Stimulated activated effector memory CD8-positive, alpha-beta T cell treated with anti-CD3 and anti-CD28 coated beads, Interleukin-12 subunit alpha, Interleukin-12 subunit beta, amount 100 ng/mL, for 72 hours (primary cell): ENCODE results near the gene DDIT4.
"Not testable (repeated sequence)": the region's sequence is repeated elsewhere in the genome, so short reads cannot be mapped to it uniquely, and the experiment has no call there.

ENCODE experiments used
- ATAC-seq: fragments of 150-1000 bp; cut with Tn5 transposase; 2 replicates; pipeline ENCODE4 v1.10.0; 2021
- DNase-seq, 2 donors: peaks; one replicate each; pipeline ENCODE4 v3.0.0; 2021 to 2022; ENCODE audit warnings: low spot score in 2 of 2
- H3K27ac Mint-ChIP-seq: one replicate; pipeline ENCODE4 v1.8.0; 2022; ENCODE audit warnings: mild to moderate bottlenecking, mixed read lengths
- H3K36me3 Mint-ChIP-seq: one replicate; pipeline ENCODE4 v1.8.0; 2022; ENCODE audit warnings: mild to moderate bottlenecking, mixed read lengths
- H3K4me1 Mint-ChIP-seq: one replicate; pipeline ENCODE4 v1.8.0; 2022; ENCODE audit warnings: mixed read lengths
- H3K4me3 Mint-ChIP-seq: one replicate; pipeline ENCODE4 v1.8.0; 2022; ENCODE audit warnings: mild to moderate bottlenecking, mixed read lengths
- H3K9me3 Mint-ChIP-seq: one replicate; pipeline ENCODE4 v1.8.0; 2022; ENCODE audit warnings: mixed read lengths

Gene DDIT4

DNA sequence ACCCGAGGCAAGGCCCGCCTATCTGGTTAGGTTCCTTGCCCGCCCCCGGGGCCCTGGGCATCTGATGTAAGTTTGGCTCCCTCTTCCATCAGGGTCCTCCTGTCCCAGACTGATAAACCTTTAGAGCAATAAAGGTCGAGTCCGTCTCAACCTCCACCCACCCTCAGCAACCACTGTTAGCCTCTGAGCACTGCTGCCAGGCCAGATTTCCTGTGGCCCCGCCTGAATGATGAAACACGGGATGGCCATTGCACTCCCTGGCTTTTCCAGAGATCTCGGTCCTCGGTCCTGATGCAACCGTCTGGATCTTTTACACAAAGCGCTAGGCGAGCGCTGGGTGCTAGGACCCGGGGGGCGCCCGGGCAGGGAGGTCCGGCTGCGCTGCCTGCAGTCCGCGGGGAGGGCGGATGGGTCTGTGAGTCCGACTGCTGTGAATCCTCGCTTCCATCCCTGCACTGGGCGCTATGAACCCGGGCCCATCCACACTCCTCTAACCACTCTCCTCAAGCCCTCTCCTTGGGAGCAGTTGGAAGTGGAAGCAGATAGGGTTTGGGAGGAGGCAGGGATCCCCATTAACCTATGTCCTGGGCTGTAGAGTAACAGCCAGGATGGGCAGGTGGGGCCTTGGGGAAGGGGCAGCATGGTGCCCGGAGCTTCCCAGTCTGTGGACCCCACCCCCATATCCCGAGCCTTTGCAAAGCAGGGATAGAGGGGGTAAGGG, 875 bp upstream of the DDIT4 start:
- peak overlapping the region; percentile 97 for H3K4me3 Mint-ChIP-seq
- DNase-seq, result peak in 1 of 2 donors; percentile 85
- H3K9me3 Mint-ChIP-seq, result no peaks in the 10 kb centered on the region
- peak overlapping the region; percentile 98 for H3K27ac Mint-ChIP-seq
- peaks cover 52% of the 10 kb centered on the region for H3K36me3 Mint-ChIP-seq
- peak; percentile 12 for ATAC-seq
- peaks cover 54% of the 10 kb centered on the region for H3K4me1 Mint-ChIP-seq

DNA sequence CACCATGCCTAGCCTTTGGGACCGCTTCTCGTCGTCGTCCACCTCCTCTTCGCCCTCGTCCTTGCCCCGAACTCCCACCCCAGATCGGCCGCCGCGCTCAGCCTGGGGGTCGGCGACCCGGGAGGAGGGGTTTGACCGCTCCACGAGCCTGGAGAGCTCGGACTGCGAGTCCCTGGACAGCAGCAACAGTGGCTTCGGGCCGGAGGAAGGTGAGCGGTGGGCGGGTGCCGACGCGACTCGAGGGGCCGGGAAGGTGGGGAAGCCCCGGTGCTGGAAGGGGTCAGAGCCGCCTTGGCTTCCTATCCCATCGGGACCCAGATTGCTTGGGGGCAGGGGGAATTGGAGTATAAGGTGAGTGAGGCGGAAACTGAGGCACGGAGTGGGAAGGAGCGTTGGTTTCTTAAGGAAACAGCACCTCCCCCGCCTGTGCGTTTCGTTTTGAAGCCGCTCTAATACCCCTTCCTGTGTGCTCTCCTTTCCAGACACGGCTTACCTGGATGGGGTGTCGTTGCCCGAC, 547 bp downstream of the DDIT4 start:
- Mint-ChIP-seq H3K36me3 (peaks cover 52% of the 10 kb centered on the region), H3K4me3 (peak overlapping the region; percentile 97), H3K4me1 (peaks cover 62% of the 10 kb centered on the region), H3K9me3 (no peaks in the 10 kb centered on the region), H3K27ac (peak overlapping the region; percentile 98)
- peak; percentile 0 for ATAC-seq
- DNase-seq, result no peak

DNA sequence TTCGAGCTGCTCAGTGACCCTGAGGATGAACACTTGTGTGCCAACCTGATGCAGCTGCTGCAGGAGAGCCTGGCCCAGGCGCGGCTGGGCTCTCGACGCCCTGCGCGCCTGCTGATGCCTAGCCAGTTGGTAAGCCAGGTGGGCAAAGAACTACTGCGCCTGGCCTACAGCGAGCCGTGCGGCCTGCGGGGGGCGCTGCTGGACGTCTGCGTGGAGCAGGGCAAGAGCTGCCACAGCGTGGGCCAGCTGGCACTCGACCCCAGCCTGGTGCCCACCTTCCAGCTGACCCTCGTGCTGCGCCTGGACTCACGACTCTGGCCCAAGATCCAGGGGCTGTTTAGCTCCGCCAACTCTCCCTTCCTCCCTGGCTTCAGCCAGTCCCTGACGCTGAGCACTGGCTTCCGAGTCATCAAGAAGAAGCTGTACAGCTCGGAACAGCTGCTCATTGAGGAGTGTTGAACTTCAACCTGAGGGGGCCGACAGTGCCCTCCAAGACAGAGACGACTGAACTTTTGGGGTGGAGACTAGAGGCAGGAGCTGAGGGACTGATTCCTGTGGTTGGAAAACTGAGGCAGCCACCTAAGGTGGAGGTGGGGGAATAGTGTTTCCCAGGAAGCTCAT, 1.1 kb downstream of the DDIT4 start:
- H3K36me3 Mint-ChIP-seq, result peaks cover 52% of the 10 kb centered on the region
- H3K9me3 Mint-ChIP-seq, result no peaks in the 10 kb centered on the region
- H3K4me1 Mint-ChIP-seq, result peaks cover 67% of the 10 kb centered on the region
- H3K4me3 Mint-ChIP-seq, result peak overlapping the region; percentile 97
- ATAC-seq (peak; percentile 31), DNase-seq (peak; percentile 62 to 86)
- peak overlapping the region; percentile 98 for H3K27ac Mint-ChIP-seq

DNA sequence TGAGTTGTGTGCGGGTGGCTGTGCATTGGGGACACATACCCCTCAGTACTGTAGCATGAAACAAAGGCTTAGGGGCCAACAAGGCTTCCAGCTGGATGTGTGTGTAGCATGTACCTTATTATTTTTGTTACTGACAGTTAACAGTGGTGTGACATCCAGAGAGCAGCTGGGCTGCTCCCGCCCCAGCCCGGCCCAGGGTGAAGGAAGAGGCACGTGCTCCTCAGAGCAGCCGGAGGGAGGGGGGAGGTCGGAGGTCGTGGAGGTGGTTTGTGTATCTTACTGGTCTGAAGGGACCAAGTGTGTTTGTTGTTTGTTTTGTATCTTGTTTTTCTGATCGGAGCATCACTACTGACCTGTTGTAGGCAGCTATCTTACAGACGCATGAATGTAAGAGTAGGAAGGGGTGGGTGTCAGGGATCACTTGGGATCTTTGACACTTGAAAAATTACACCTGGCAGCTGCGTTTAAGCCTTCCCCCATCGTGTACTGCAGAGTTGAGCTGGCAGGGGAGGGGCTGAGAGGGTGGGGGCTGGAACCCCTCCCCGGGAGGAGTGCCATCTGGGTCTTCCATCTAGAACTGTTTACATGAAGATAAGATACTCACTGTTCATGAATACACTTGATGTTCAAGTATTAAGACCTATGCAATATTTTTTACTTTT, 1.8 kb downstream of the DDIT4 start:
- Mint-ChIP-seq H3K36me3 (peaks cover 52% of the 10 kb centered on the region), H3K4me1 (peaks cover 65% of the 10 kb centered on the region), H3K4me3 (peak overlapping the region; percentile 97), H3K27ac (peak overlapping the region; percentile 98), H3K9me3 (no peaks in the 10 kb centered on the region)
- ATAC-seq (peak; percentile 2), DNase-seq (no peak)

DNA sequence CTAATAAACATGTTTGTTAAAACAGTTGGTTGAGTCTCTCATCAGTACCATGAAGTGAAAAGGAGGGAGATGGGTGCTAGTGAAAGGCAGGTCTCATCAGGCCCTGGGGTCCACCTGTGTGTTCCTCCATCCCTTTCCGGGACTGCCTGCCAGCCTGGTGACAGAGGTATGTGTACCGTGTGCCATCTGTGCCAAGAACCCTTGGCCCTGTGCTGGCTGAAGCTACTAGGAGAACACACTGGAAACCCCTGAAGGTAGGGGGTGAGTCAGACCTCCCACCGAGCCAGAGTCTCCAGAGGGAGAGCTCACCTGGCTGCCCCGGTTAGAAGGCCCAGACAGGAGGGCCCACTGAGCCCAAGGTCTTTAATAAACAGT, 2.3 kb downstream of the DDIT4 start:
- Mint-ChIP-seq H3K27ac (peak overlapping the region; percentile 98), H3K36me3 (peaks cover 52% of the 10 kb centered on the region), H3K4me3 (peak overlapping the region; percentile 97), H3K9me3 (no peaks in the 10 kb centered on the region), H3K4me1 (peaks cover 60% of the 10 kb centered on the region)
- DNase-seq, result peak in 1 of 2 donors; percentile 68
- peak; percentile 6 for ATAC-seq

DNA sequence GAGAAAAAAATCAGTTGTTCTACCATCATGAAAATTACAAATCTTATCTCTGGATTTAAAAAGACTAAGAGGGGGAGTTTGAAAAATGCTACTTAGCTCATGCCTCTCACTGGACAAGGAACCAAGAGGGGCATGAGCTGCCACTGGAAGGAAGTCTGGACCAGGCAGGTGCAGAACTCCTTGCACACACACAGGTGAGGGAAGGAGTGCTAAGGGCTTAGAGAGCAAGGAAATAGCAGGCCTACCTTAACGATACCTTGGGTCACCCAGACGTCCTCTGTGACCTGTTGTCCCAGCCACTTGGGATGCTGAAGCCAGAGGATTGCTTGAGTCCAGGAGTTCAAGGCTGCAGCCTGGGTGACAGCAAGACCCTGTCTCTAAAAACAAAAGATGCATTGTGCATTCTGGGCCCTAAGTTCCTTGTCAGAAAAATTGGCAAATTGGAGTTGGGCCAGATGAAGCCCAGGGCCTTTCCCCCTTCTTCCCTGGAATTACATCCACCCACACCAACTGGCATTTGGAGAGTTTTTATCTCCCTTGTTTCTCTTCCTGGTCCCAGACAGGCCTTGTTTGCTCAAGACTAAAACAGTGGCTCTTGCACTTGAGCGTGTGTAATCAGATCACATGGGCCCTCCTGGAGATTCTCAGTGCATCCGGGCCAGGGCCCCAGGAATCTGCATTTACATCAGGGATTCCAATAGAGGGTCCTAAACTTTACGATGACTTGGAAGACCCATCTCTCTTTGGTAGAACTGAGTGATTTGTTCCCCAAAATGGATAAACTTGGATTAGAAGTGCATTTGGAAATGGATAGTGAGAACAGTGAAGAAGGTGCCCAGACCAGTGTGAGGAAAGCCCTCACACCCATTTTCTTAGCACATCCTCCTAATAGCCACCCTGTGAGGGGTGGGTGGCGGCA, 3.0 kb downstream of the DDIT4 start:
- peaks cover 52% of the 10 kb centered on the region for H3K36me3 Mint-ChIP-seq
- DNase-seq (no peak), ATAC-seq (no peak)
- peak overlapping the region; percentile 97 for H3K4me3 Mint-ChIP-seq
- no peaks in the 10 kb centered on the region for H3K9me3 Mint-ChIP-seq
- H3K27ac Mint-ChIP-seq, result peak overlapping the region; percentile 98
- peaks cover 58% of the 10 kb centered on the region for H3K4me1 Mint-ChIP-seq

DNA sequence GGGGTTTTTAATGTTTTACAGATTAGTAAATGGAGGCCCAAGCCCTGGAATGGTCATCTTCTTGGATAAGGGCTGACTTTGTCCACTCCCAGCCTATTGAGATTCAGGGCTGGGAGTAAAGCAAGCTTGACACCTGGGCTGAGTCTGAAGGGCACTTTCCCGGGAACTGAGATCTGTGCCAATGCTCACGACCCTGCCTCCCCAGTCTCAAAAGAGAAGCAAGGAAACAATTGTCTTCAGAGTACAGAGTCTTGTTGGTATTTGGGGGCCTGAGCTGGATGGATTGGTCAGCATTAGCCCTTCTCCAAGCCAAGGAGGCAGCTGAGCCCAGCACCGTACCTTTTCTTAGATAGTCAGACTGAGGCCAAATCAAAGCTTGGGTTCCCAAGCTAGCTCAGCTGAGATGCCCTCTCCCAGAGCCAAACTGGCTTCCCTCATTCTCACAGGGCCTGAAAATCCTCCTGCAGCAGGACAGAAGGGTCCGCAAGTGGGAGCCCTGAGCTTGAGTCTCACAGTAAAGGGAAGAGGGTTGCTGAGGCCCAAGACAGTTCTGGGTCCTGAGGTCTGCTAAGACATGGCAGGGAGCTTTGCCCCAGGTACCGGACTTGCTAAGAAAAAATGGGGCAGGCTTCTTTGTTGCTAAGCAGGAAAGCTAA, 3.7 kb downstream of the DDIT4 start:
- ATAC-seq, result no peak
- no peak for DNase-seq
- H3K4me1 Mint-ChIP-seq, result peaks cover 52% of the 10 kb centered on the region
- peak overlapping the region; percentile 98 for H3K27ac Mint-ChIP-seq
- peaks cover 48% of the 10 kb centered on the region for H3K36me3 Mint-ChIP-seq
- H3K4me3 Mint-ChIP-seq, result peak overlapping the region; percentile 97
- H3K9me3 Mint-ChIP-seq, result no peaks in the 10 kb centered on the region

DNA sequence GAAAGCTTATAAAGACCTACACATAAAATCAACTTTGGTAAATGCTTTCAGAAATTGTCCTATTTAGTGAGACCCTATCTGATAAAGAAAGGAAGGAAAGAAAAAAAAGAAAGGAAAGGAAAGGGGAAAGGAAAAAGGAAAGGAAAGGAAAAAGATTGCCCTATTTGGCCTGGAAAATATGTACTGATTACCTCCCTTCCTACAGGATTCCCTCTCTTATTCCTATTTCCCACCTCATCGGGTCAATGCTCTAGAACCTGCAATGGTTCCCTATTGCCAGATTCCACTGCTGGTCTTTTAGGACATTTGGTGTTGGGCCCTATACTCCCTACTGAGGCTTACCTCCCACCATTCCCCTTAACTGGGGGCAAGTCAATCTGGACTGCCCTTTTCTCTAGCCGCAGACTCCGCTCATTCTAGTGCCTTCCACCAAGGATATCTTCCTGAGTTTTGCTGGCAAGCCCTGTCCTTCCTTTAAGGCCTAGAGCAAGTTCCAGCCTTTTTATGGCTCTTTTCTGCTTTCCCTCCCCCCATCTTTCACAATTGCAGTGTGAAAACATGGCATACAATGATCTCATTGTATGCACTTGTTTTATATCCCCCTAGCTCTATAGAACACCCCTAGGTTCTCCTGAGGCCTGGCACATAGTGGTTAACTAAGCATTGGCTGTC, 4.4 kb downstream of the DDIT4 start:
- H3K27ac Mint-ChIP-seq, result peak overlapping the region; percentile 98
- DNase-seq (no peak), ATAC-seq (no peak)
- no peak overlapping the region for H3K4me3 Mint-ChIP-seq
- H3K4me1 Mint-ChIP-seq, result peaks cover 48% of the 10 kb centered on the region
- peaks cover 41% of the 10 kb centered on the region for H3K36me3 Mint-ChIP-seq
- H3K9me3 Mint-ChIP-seq, result no peaks in the 10 kb centered on the region

DNA sequence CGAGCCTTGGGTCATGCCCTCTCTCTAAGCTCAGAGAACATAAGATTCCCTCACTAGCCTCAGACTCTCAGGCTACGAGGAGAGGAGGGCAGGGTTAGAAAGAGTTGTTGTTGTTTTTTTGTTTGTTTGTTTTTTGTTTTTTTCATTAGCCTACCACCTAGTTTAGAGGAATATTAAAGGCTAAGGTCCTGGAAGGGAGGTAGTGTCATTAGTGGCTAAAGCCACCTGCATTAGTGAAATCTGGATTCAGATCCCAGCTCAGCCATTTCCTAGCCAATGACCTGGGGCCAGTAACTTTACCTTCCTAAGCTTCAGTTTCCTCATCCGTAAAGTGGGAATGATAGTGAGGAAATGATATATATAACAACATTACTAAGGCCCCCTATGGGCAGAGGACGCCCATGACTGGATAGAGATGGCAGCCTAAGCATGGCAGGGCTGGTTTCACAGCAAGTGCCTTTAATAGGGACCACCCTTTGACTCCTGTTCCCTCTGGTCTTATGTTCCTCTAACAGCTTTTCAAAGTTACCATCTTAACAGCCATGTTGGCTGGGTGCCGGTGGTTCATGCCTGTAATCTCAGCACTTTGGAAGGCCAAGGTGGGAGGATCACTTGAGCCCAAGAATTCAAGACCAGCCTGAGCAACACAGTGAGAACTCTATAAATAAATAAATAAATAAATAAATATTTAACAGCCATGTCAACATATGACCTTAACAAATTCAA, 5.1 kb downstream of the DDIT4 start:
- Mint-ChIP-seq H3K4me3 (no peak overlapping the region), H3K36me3 (peaks cover 34% of the 10 kb centered on the region)
- ATAC-seq, result no peak

DNA sequence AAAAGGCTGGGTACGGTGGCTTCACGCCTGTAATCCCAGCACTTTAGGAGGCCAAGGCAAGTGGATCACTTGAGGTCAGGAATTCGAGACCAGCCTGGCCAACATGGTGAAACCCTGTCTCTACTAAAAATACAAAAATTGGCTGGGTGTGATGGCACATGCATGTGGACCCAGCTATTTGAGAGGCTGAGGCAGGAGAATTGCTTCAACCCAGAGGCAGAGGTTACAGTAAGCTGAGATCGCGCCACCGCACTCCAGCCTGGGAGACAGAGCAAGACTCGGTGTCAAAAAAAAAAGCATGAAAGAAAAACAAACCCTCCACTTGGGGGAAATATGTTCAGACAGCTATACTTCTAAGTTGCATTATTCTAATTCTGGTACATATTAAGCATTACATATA, 5.9 kb downstream of the DDIT4 start:
- Mint-ChIP-seq H3K36me3 (peaks cover 27% of the 10 kb centered on the region), H3K4me1 (peaks cover 47% of the 10 kb centered on the region), H3K27ac (peak overlapping the region; percentile 63)

More for the DNA sequence above, 5.1 kb downstream of the DDIT4 start:
- no peak for DNase-seq
- H3K27ac Mint-ChIP-seq, result peak overlapping the region; percentile 98
- H3K4me1 Mint-ChIP-seq, result peaks cover 42% of the 10 kb centered on the region
- H3K9me3 Mint-ChIP-seq, result no peaks in the 10 kb centered on the region

DNA sequence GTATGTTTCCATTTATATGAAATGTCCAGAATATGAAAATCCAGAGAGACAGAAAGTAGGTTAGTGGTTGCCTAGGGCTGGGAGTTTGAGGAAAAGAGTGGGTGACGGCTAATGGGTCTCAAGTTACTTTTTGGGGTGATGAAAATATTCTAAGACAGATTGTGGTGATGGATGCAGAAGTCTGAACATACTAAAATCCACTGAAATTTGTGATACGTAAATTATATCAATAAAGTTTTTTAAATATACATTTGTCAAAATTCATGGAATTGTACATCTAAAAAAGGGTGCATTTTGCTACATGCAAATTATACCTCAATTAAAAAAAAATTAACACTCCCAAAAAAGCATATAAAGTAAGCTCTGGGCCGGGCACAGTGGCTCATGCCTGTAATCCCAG, 9.4 kb downstream of the DDIT4 start:
- ATAC-seq (no peak), DNase-seq (no peak)
- no peak overlapping the region for H3K4me3 Mint-ChIP-seq
- no peaks in the 10 kb centered on the region for H3K36me3 Mint-ChIP-seq
- peaks cover 44% of the 10 kb centered on the region for H3K4me1 Mint-ChIP-seq
- H3K9me3 Mint-ChIP-seq, result no peaks in the 10 kb centered on the region
- no peak overlapping the region for H3K27ac Mint-ChIP-seq

More for the DNA sequence above, 5.9 kb downstream of the DDIT4 start:
- H3K9me3 Mint-ChIP-seq, H3K4me3 Mint-ChIP-seq, DNase-seq, ATAC-seq: not testable (repeated sequence)

DNA sequence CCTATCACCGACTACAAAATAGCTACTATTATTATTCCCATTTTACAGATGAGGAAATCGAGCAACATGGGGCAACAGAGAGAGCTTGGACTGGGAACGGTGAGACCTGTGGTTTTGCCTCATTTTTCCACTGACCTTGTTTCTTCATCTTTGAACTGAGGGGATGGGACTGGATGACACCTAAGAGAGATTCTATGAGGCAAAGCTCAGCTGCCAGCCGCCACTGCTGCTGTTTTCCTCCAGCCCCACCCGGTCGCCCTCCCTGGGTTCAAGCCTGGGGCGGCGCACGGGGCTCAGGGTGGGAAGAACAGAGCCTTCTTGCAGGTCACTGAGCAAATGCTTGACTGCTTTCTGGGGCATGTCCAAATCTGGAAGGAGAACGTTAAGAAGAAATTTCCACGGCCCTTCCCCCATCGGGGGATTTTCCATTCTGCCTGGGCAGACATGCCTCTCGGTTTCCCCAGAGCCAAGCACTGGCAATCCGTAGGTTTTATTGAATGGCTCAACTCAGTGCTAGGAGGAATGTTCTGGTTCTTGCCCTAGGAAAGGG, 12.3 kb downstream of the DDIT4 start:
- Mint-ChIP-seq H3K36me3 (no peaks in the 10 kb centered on the region), H3K27ac (peak overlapping the region; percentile 0), H3K9me3 (no peaks in the 10 kb centered on the region), H3K4me1 (peaks cover 39% of the 10 kb centered on the region), H3K4me3 (no peak overlapping the region)
- DNase-seq (no peak), ATAC-seq (no peak)

DNA sequence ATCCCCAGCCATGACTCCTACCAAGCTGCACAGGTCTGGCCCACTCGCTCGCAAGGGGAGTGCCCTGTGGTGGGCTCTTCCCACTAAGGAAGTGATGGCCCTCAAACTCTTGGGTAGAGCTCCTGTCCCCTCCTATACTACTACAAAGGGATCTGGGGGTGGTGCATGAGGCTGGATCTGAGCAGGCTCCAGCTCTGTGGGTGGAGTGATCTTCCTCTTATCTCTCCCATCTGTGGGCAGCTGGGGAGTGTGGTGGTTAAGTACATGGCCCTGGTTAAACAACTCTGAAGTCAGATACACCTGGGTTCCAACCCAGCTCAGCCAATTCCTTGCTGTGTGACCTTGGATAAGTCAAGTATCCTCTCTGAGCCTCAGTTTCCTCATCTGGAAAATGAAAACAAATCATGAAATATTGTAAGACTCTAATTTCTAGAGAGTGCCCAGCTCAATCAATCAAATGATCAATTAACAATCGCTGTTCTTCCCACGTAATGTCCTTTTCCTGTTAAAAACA, 17.4 kb downstream of the DDIT4 start:
- Mint-ChIP-seq H3K36me3 (peaks cover 16% of the 10 kb centered on the region), H3K4me1 (peaks cover 71% of the 10 kb centered on the region), H3K4me3 (peak overlapping the region; percentile 81), H3K9me3 (no peaks in the 10 kb centered on the region), H3K27ac (peak overlapping the region; percentile 99)
- DNase-seq (no peak), ATAC-seq (no peak)
